Kidney (tissue), 14 donors: ENCODE data around the gene SNX27. TPM values are rescaled to one million over a fixed set of nuclear protein-coding genes. Genes with fewer than 3 reads are reported as not detected.

ENCODE experiments used
- DNase-seq, 5 donors: peaks; one replicate each; pipeline ENCODE4 v3.0.0-alpha.2; 2013 to 2020
- FAIRE-seq: peaks from 2 replicates; lab custom pipeline; 2012; peaks lifted over from hg19 to GRCh38; lab: Jason Lieb, UNC
- H3K27ac ChIP-seq, 2 donors: one replicate each; pipeline ENCODE4 v1.7.0; 2013; ENCODE audit warnings: low read depth in 2 of 2, low read length in 2 of 2, inconsistent platforms in 1 of 2
- H3K27me3 ChIP-seq: one replicate; pipeline ENCODE4 v1.7.1; 2013; ENCODE audit warnings: low read length, inconsistent platforms; ENCODE audit not compliant: control insufficient read depth, insufficient read depth
- H3K36me3 ChIP-seq, 3 donors: one replicate each; pipeline versions ENCODE4 v1.7.0 to v1.7.1; 2013; ENCODE audit warnings: low read length in 3 of 3, control low read depth in 1 of 3, inconsistent platforms in 1 of 3; ENCODE audit not compliant: insufficient read depth in 3 of 3, control insufficient read depth in 2 of 3
- H3K4me1 ChIP-seq, 3 donors: one replicate each; pipeline versions ENCODE4 v1.7.0 to v1.7.1; 2013; ENCODE audit warnings: low read length in 3 of 3, inconsistent platforms in 1 of 3, low read depth in 1 of 3; ENCODE audit not compliant: control insufficient read depth in 2 of 3, insufficient read depth in 2 of 3
- H3K4me3 ChIP-seq, 3 donors: one replicate each; pipeline versions ENCODE4 v1.7.0 to v1.8.1; 2013; ENCODE audit warnings: low read length in 3 of 3, control low read depth in 1 of 3, inconsistent platforms in 1 of 3
- H3K9ac ChIP-seq, 3 donors: one replicate each; pipeline versions ENCODE4 v1.7.0 to v1.7.1; 2013; ENCODE audit warnings: low read length in 3 of 3, control low read depth in 1 of 3, inconsistent platforms in 1 of 3
- H3K9me3 ChIP-seq, 3 donors: one replicate each; pipeline versions ENCODE4 v1.7.0 to v1.7.1; 2013; ENCODE audit warnings: low read length in 3 of 3, control low read depth in 1 of 3, inconsistent platforms in 1 of 3; ENCODE audit not compliant: control insufficient read depth in 2 of 3, insufficient read depth in 1 of 3
- CTCF ChIP-seq: IDR thresholded peaks from 3 replicates; pipeline ENCODE4 v1.5.1; 2012; ENCODE audit warnings: mild to moderate bottlenecking, moderate library complexity, borderline replicate concordance; ENCODE audit not compliant: insufficient read depth; ENCODE audit errors: extremely low read depth
- intact Hi-C: fragments of 100-400 bp; cut with DNase I; formaldehyde crosslinking; loops from one replicate; pipeline ENCODE4 v1.11.1; 2022
- polyA plus RNA-seq: library from polyadenylated mRNA; stranded (reverse); fragments of 350-450 nt; fragmentation: Illumina TruSeq; extraction: RNeasy Lipid Tissue Mini Kit (QIAGEN cat#74804); gene quantifications from one replicate; pipeline ENCODE4 v1.2.3, GENCODE V29; 2014; ENCODE audit warnings: low read depth, low replicate concordance; ENCODE audit not compliant: insufficient read depth
- total RNA-seq: library from RNA; stranded (reverse); fragmentation: NEBNext Ultra II Directional; extraction: Animal tissue kit (Norgen Biotek cat#: 25700); gene quantifications from one replicate; pipeline ENCODE4 v1.2.1, GENCODE V29; 2021
- donor health status: control.
- donor health status: control.
- donor health status: control.
- donor health status: control.
- donor health status: control.
- donor health status: DM: yes; HTN: yes; CAD: no.
- donor health status: Normal renal cell carcinoma (clear cell type).

Gene SNX27
- total and polyA plus RNA-seq, 2 donors from 2014 or later, result 13.5 to 46.3 TPM

- Histone ChIP-seq H3K4me1 (peaks cover 0 to 22% (median 7%) of the 10 kb centered on the region in 3 donors), H3K9me3 (no peaks in the 10 kb centered on the region), H3K27me3 (no peaks in the 10 kb centered on the region), H3K4me3 (no peak overlapping the region), H3K27ac (no peak overlapping the region), H3K9ac (no peak overlapping the region), H3K36me3 (no peaks in the 10 kb centered on the region)
- no peak for FAIRE-seq
- intact Hi-C loops, result no loop called here
- TF ChIP-seq CTCF, result no peak
- DNase-seq, result no peak
Measured at GRCh38 chr1:151635479-151636072, 23.7 kb downstream of the SNX27 start.

- DNase-seq (no peak), FAIRE-seq (no peak)
- no peaks in the 10 kb centered on the region for H3K9me3 ChIP-seq
- H3K4me1 ChIP-seq, result peaks cover 0 to 22% (median 7%) of the 10 kb centered on the region in 3 donors
- H3K27me3 ChIP-seq, result no peaks in the 10 kb centered on the region
- H3K9ac ChIP-seq, result no peak overlapping the region
- no peak overlapping the region for H3K4me3 ChIP-seq
- intact Hi-C loops, result no loop called here
- H3K36me3 ChIP-seq, result no peaks in the 10 kb centered on the region
- H3K27ac ChIP-seq, result no peak overlapping the region
- TF ChIP-seq CTCF, result no peak
Measured at GRCh38 chr1:151638074-151638775, 26.4 kb downstream of the SNX27 start.

- FAIRE-seq, result no peak
- H3K4me1 ChIP-seq, result peaks cover 0 to 22% (median 7%) of the 10 kb centered on the region in 3 donors
Measured at GRCh38 chr1:151638812-151639211, 27.0 kb downstream of the SNX27 start.

More at GRCh38 chr1:151638812-151639211, 27.0 kb downstream of the SNX27 start:
- TF ChIP-seq CTCF, result no peak
- DNase-seq, result no peak
- intact Hi-C loops, result no loop called here
- no peaks in the 10 kb centered on the region for H3K9me3 ChIP-seq
- H3K27ac ChIP-seq, result no peak overlapping the region
- H3K9ac ChIP-seq, result no peak overlapping the region
- no peaks in the 10 kb centered on the region for H3K36me3 ChIP-seq
- H3K4me3 ChIP-seq, result no peak overlapping the region
- H3K27me3 ChIP-seq, result no peaks in the 10 kb centered on the region
